Measurements from ENCODE around the gene SLC16A7.

- TF ChIP-seq HDGF (IDR thresholded peaks at IDR 0.05; ENCODE audit: borderline replicate concordance) (no peak), FOXA1 (IDR thresholded peaks at IDR 0.05) (no peak), ELF4 (IDR thresholded peaks at IDR 0.05) (no peak), NFRKB (IDR thresholded peaks at IDR 0.05) (no peak), FOXM1 (IDR thresholded peaks at IDR 0.05; ENCODE audit: borderline replicate concordance) (no peak), FOXK2 (IDR thresholded peaks at IDR 0.05) (no peak), BHLHE40 (IDR thresholded peaks at IDR 0.05; ENCODE audit: borderline replicate concordance) (no peak), TARDBP (IDR thresholded peaks at IDR 0.05) (no peak), L3MBTL2 (conservative IDR thresholded peaks at IDR 0.05) (no peak), CTBP1 (IDR thresholded peaks at IDR 0.05; ENCODE audit: borderline replicate concordance) (no peak), LEF1 (IDR thresholded peaks at IDR 0.05; ENCODE audit: borderline replicate concordance) (no peak)
Measured at GRCh38 chr12:59761542-59761941, 165.7 kb downstream of the SLC16A7 start.

All from HEK293T (cell line).